ENCODE measurements around the gene SAMD14. TPM values are rescaled to one million over a fixed set of nuclear protein-coding genes. Genes with fewer than 3 reads are reported as not detected.

The SAMD14 gene
- total and polyA plus RNA-seq, 10 of the 15 experiments (the other 5 are each of a cell fraction or from before 2014, with no cell fraction given): 0.06 to 1.7 (median 0.25) TPM; not detected in 3

DNA sequence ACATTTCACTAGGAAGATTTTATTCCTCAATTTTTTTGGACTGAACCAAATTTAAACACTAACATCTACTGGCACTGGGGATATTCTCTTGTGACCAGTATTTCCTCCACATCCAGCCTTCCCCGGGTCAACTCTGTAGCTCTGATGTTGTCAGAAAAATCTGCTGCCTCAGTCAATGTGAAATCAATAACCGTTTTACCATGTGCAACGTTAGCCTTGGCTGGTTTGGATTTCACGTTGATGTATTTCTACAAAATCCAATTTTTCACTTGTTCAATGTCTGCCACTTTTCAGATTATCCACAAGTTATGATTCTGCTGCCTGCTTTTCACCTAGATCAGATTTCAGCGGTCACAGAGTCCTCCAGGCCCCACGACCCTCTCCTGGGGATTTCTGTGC is 43.0 kb upstream of the SAMD14 start:
- 32% methylated on average over 6 of the region's 6 CpGs for WGBS (ENCODE audit: insufficient coverage, insufficient replicate concordance, low lambda C conversion rate, missing lambda C conversion rate)
- Histone ChIP-seq H3K4me2 (ENCODE audit: control insufficient read depth, insufficient read depth) (no peak overlapping the region), H3K4me3 (no peak overlapping the region), H3K36me3 (ENCODE audit: control insufficient read depth in 2 of 2, insufficient read depth in 2 of 2, low read length in 1 of 2) (no peaks in the 10 kb centered on the region), H2AFZ (ENCODE audit: control insufficient read depth, low read depth, low read length) (no peak overlapping the region), H4K20me1 (ENCODE audit: control insufficient read depth, insufficient read depth) (no peaks in the 10 kb centered on the region), H3K27ac (ENCODE audit: control insufficient read depth, insufficient read depth) (no peak overlapping the region), H3K4me1 (ENCODE audit: control insufficient read depth, insufficient read depth, low read length) (peaks cover 15% of the 10 kb centered on the region), H3K9me3 (replicated peaks; ENCODE audit: control insufficient read depth, insufficient read depth, low read length) (no peaks in the 10 kb centered on the region), H3K79me2 (ENCODE audit: control insufficient read depth, insufficient read depth, low read length) (no peaks in the 10 kb centered on the region), H3K9ac (ENCODE audit: control insufficient read depth, insufficient read depth, low read length) (no peak overlapping the region), H3K27me3 (replicated peaks in 1 of 2; ENCODE audit: control insufficient read depth in 2 of 2, insufficient read depth in 2 of 2, low read length in 1 of 2) (no peaks in the 10 kb centered on the region)
- TF ChIP-seq CBX3 (IDR thresholded peaks at IDR 0.05; ENCODE audit: borderline replicate concordance, low read depth): no peak
- no peak for TF ChIP-seq YY1 (IDR thresholded peaks at IDR 0.05; ENCODE audit: low read depth, low read length)
- TF ChIP-seq ZNF207 (IDR thresholded peaks at IDR 0.05; ENCODE audit: borderline replicate concordance): no peak
- TF ChIP-seq E4F1 (IDR thresholded peaks at IDR 0.05; ENCODE audit: borderline replicate concordance, partially characterized antibody): no peak
- TF ChIP-seq RELB (IDR thresholded peaks at IDR 0.05; ENCODE audit: low read depth): no peak
- TF ChIP-seq ATF3 (IDR thresholded peaks at IDR 0.05; ENCODE audit: borderline replicate concordance, extremely low read depth, low read depth, low read length): no peak
- no peak for TF ChIP-seq POLR2A (IDR thresholded peaks at IDR 0.05; ENCODE audit: low read depth, low read length)
- no peak for TF ChIP-seq PAX8 (IDR thresholded peaks at IDR 0.05)
- no peak for TF ChIP-seq IKZF2 (IDR thresholded peaks at IDR 0.05)
- TF ChIP-seq SUZ12 (IDR thresholded peaks at IDR 0.05; ENCODE audit: unreplicated experiment): no peak
- TF ChIP-seq HDGF (IDR thresholded peaks at IDR 0.05): no peak
- TF ChIP-seq PML (IDR thresholded peaks at IDR 0.05; ENCODE audit: low read length): no peak
- TF ChIP-seq MYB (IDR thresholded peaks at IDR 0.05; ENCODE audit: borderline replicate concordance, low read depth, low read length): no peak
- TF ChIP-seq, protein P1, sequence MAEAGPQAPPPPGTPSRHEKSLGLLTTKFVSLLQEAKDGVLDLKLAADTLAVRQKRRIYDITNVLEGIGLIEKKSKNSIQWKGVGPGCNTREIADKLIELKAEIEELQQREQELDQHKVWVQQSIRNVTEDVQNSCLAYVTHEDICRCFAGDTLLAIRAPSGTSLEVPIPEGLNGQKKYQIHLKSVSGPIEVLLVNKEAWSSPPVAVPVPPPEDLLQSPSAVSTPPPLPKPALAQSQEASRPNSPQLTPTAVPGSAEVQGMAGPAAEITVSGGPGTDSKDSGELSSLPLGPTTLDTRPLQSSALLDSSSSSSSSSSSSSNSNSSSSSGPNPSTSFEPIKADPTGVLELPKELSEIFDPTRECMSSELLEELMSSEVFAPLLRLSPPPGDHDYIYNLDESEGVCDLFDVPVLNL (IDR thresholded peaks at IDR 0.05; ENCODE audit: low read depth, low read length): no peak
- TF ChIP-seq RB1 (IDR thresholded peaks at IDR 0.05; ENCODE audit: borderline replicate concordance): no peak
- TF ChIP-seq, protein P2, sequence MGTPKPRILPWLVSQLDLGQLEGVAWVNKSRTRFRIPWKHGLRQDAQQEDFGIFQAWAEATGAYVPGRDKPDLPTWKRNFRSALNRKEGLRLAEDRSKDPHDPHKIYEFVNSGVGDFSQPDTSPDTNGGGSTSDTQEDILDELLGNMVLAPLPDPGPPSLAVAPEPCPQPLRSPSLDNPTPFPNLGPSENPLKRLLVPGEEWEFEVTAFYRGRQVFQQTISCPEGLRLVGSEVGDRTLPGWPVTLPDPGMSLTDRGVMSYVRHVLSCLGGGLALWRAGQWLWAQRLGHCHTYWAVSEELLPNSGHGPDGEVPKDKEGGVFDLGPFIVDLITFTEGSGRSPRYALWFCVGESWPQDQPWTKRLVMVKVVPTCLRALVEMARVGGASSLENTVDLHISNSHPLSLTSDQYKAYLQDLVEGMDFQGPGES (IDR thresholded peaks at IDR 0.05): no peak
- TF ChIP-seq EP300 (IDR thresholded peaks at IDR 0.05; ENCODE audit: borderline replicate concordance in 1 of 2, control insufficient read depth in 1 of 2, low read depth in 2 of 2, low read length in 2 of 2): no peak
- TF ChIP-seq BMI1 (IDR thresholded peaks at IDR 0.05; ENCODE audit: borderline replicate concordance): no peak
- TF ChIP-seq SREBF2 (IDR thresholded peaks at IDR 0.05; ENCODE audit: low read length): no peak
- ChIA-PET CTCF (interaction anchor here (0.7 to 17.0 kb wide), 5 partner anchors 9 to 59 kb away, joined by 3 to 514 read pairs (median 18); partner anchors contain the start of gene COL1A1), RAD21 (ENCODE audit: unreplicated experiment) (interaction anchor here (0.6 kb wide), 1 partner anchor 9 kb away, joined by 3 read pairs; no protein-coding TSS in a partner anchor), POLR2A (interaction anchor here (0.5 kb wide), 1 partner anchor 1007 kb away, joined by 3 read pairs; no protein-coding TSS in a partner anchor), SMC1A (ENCODE audit: uncharacterized antibody, unreplicated experiment) (interaction anchor here (1.2 to 4.2 kb wide), 3 partner anchors 9 to 43 kb away, joined by 3 to 177 read pairs (median 5); no protein-coding TSS in a partner anchor)
- no peak for ATAC-seq
- FAIRE-seq: no peak
- in situ Hi-C loops (cut with MboI) (no loop called here), intact Hi-C loops (cut with micrococcal nuclease; ENCODE audit: unreplicated experiment) (no loop called here)
- BruUV-seq (replicated peaks): no TSS peak
- DNase-seq (ENCODE audit: low read depth, low spot score): no peak

Measured in GM12878 (cell line).